AG04450 (cell line): ENCODE results near the gene DIMT1. TPM values are rescaled to one million over a fixed set of nuclear protein-coding genes. Genes with fewer than 3 reads are reported as not detected.

Experiments used
- CTCF ChIA-PET: fragments of 300-600, 350-600 bp; formaldehyde crosslinking; extraction: SDS; loops from one replicate; lab custom pipeline; 2022; ENCODE audit warnings: antibody characterized with exemption, inconsistent platforms; lab: Charles Lee
- POLR2A ChIA-PET: fragments of 350-600 bp; formaldehyde crosslinking; extraction: SDS; loops from one replicate; lab custom pipeline; 2021; ENCODE audit warnings: antibody characterized with exemption, inconsistent platforms; lab: Yijun Ruan, JAX
- DNase-seq: peaks from one replicate; pipeline ENCODE4 v3.0.0-alpha.2; 2011; ENCODE audit warnings: low read depth, low spot score
- H3K27ac ChIP-seq: one replicate; pipeline ENCODE4 v1.5.1; 2012; ENCODE audit warnings: low read depth, low read length, control low read depth
- H3K27me3 ChIP-seq: one replicate; pipeline ENCODE4 v1.6.0; 2012; ENCODE audit warnings: low read length; ENCODE audit not compliant: control insufficient read depth, insufficient read depth
- H3K4me3 ChIP-seq: 2 replicates; pipeline ENCODE4 v1.5.1; 2011; ENCODE audit warnings: mild to moderate bottlenecking, low read depth, low read length, control low read depth
- H3K9me3 ChIP-seq: 2 replicates; pipeline ENCODE4 v1.5.1; 2012; ENCODE audit warnings: low read length; ENCODE audit not compliant: control insufficient read depth, insufficient read depth
- CTCF ChIP-seq: IDR thresholded peaks from 2 replicates; pipeline ENCODE4 v1.5.1; 2011; ENCODE audit warnings: low read depth, low read length, control low read depth, inconsistent platforms
- polyA plus RNA-seq: library from polyadenylated mRNA; depleted of rRNA; stranded (reverse); fragments of >200 nt; gene quantifications from 2 replicates; pipeline ENCODE4 v1.2.3, GENCODE V29; 2011

The DIMT1 gene
- polyA plus RNA-seq, 1 experiment, result 31.1 TPM

DNA sequence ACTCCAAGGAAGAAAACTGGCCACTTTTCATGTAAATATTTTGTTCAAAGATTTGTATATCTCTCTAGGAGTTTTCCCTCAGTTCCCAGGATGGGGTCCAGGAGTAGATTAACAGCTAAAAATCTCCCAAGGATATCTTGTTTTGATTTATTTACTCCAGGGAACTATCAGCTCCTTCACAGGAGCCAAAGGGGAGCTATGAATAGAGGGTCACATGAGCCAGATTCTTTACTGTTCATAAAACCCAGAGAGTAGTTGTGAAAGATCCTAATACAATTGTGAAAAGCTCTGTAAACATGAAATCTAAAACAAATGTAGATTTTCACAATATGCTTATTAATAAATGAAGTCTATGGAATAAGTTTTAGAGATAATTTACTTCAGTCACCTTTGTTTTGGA, 16.9 kb downstream of the DIMT1 start:
- TF ChIP-seq CTCF, result no peak
- POLR2A ChIA-PET, result no interaction called here
- Histone ChIP-seq H3K9me3 (no peaks in the 10 kb centered on the region), H3K27me3 (no peaks in the 10 kb centered on the region), H3K4me3 (no peak overlapping the region), H3K27ac (no peak overlapping the region)
- no peak for DNase-seq
- CTCF ChIA-PET, result interaction anchor here (0.7 to 1.9 kb wide), 3 partner anchors 17 to 78 kb away, joined by 3 to 4 read pairs (median 4); partner anchors contain the start of gene DIMT1

DNA sequence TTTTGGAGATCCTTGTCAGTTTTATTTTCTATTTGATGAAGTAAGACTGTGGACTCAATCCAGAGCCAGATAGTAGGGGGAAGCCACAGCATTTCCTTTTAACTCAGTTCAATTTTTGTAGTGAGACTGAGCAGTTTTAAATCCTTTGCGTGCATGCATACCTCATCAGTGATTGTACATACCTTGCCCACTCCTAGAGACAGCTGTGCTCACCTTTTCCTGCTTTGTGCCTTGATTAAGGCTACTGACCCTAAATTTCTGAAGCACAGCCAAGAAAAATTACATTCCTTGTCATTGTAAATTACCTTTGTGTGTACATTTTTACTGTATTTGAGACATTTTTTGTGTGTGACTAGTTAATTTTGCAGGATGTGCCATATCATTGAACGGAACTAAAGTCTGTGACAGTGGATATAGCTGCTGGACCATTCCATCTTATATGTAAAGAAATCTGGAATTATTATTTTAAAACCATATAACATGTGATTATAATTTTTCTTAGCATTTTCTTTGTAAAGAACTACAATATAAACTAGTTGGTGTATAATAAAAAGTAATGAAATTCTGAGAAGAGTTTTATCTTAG, 17.8 kb downstream of the DIMT1 start:
- Histone ChIP-seq H3K27ac (no peak overlapping the region), H3K27me3 (no peaks in the 10 kb centered on the region), H3K4me3 (no peak overlapping the region), H3K9me3 (no peaks in the 10 kb centered on the region)
- no peak for DNase-seq
- ChIA-PET POLR2A (no interaction called here), CTCF (interaction anchor here (1.4 kb wide), 1 partner anchor 77 kb away, joined by 4 read pairs; no protein-coding TSS in a partner anchor)
- TF ChIP-seq CTCF, result no peak

GRCh38 chr5:62385131-62385530, 18.6 kb downstream of the DIMT1 start:
- ChIA-PET POLR2A (no interaction called here), CTCF (interaction anchor here (0.7 to 0.8 kb wide), 2 partner anchors 40 to 70 kb away, joined by 3 read pairs; no protein-coding TSS in a partner anchor)
- no peak for DNase-seq
- Histone ChIP-seq H3K9me3 (no peaks in the 10 kb centered on the region), H3K27me3 (no peaks in the 10 kb centered on the region), H3K4me3 (no peak overlapping the region), H3K27ac (no peak overlapping the region)
- TF ChIP-seq CTCF, result no peak

DNA sequence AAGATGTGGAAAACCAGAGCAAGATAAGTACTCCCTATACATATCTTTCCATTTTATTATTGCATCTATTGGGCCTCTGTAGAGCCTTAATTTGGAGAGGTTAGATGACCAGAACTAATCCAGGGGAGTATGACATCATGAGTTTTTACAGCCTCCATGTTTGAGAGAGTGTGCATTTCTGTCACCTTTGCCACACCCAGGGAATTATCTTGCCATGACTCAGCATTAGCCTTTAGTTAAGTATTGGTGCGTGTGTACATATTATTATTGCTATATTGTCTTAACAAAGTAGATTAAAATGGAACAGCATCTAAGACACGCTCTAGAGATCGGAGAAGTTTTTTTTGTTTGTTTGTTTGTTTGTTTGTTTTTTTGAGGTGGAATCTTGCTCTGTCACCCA, 27.6 kb downstream of the DIMT1 start:
- Histone ChIP-seq H3K9me3 (no peaks in the 10 kb centered on the region), H3K4me3 (no peak overlapping the region), H3K27me3 (no peaks in the 10 kb centered on the region), H3K27ac (no peak overlapping the region)
- no peak for TF ChIP-seq CTCF
- POLR2A ChIA-PET, result no interaction called here
- no peak for DNase-seq
- CTCF ChIA-PET, result interaction anchor here (0.6 kb wide), 1 partner anchor 22 kb away, joined by 3 read pairs; no protein-coding TSS in a partner anchor

DNA sequence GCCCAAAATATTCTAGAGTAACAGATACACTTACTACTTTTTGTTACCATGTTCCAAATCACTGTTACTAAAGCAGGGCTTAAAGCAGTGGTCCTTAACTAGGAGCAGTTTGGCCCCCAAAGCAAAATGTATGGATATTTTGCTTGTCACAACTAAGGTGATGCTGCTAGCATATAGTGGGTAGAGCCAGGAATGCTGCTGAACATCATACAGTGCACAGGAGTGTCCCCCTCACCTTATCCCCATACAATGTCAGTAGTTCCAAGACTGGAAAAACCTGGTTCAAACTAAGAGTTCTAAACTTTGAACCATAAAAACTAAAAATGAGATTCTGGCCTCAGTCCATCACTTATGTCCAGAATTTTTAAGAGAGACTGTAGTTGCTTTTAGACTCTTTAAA, 28.1 kb downstream of the DIMT1 start:
- Histone ChIP-seq H3K27me3 (no peaks in the 10 kb centered on the region), H3K9me3 (no peaks in the 10 kb centered on the region), H3K27ac (no peak overlapping the region), H3K4me3 (no peak overlapping the region)
- DNase-seq, result no peak
- TF ChIP-seq CTCF, result no peak
- ChIA-PET CTCF (no interaction called here), POLR2A (no interaction called here)
